Endothelial cell of umbilical vein (primary cell): ENCODE measurements around the gene L3MBTL3.

Experiments
- CTCF ChIP-seq, 2 donors: IDR thresholded peaks; 1 replicate in 1 of 2; 2 replicates in 1 of 2; pipeline ENCODE4 v1.5.1; 2011; ENCODE audit warnings: low read length in 2 of 2, mild to moderate bottlenecking in 2 of 2, moderate library complexity in 2 of 2, control low read depth in 1 of 2, inconsistent platforms in 1 of 2, low read depth in 1 of 2; ENCODE audit not compliant: insufficient read depth in 1 of 2; ENCODE audit errors: extremely low read depth in 1 of 2
- EZH2 ChIP-seq: IDR thresholded peaks from 2 replicates; pipeline ENCODE4 v1.6.1; 2012; ENCODE audit warnings: borderline replicate concordance, low read depth, mild to moderate bottlenecking, moderate library complexity, low read length, inconsistent platforms; ENCODE audit not compliant: severe bottlenecking
- FOS ChIP-seq: IDR thresholded peaks from 2 replicates; pipeline ENCODE4 v1.6.1; 2011; ENCODE audit warnings: mild to moderate bottlenecking, low read length, moderate library complexity, borderline replicate concordance; ENCODE audit not compliant: insufficient read depth
- JUN ChIP-seq: IDR thresholded peaks from 2 replicates; pipeline ENCODE4 v1.6.1; 2011; ENCODE audit warnings: borderline replicate concordance, low read depth; ENCODE audit not compliant: insufficient read length, insufficient read depth
- MAX ChIP-seq: IDR thresholded peaks from 2 replicates; pipeline ENCODE4 v1.6.1; 2011; ENCODE audit not compliant: insufficient read depth, insufficient read length
- MYC ChIP-seq: IDR thresholded peaks from one replicate; pipeline ENCODE4 v1.6.1; 2011; ENCODE audit warnings: mild to moderate bottlenecking, low read depth, low read length
- POLR2A ChIP-seq: IDR thresholded peaks from 2 replicates; pipeline ENCODE4 v1.6.1; 2012; ENCODE audit warnings: low read depth, mild to moderate bottlenecking, control low read depth, low read length
- POLR2AphosphoS5 ChIP-seq: IDR thresholded peaks from 2 replicates; pipeline ENCODE4 v1.6.1; 2012; ENCODE audit warnings: low read depth, mild to moderate bottlenecking, control low read depth, low read length, moderate library complexity; ENCODE audit not compliant: insufficient read depth

- TF ChIP-seq EZH2 (no peak), POLR2A (no peak), CTCF (IDR thresholded peaks at IDR 0.05; ENCODE audit: extremely low read depth in 1 of 2, insufficient read depth in 1 of 2, low read depth in 1 of 2, low read length in 2 of 2) (no peak), POLR2AphosphoS5 (no peak), MAX (no peak), JUN (no peak), MYC (no peak), FOS (no peak)
These were observed 165.2 kb downstream of the L3MBTL3 start for GRCh38 chr6:130183271-130184222.
